BE2C (cell line): Measurements from ENCODE around the gene GLIS1.

Experiments
- DNase-seq: peaks from one replicate; pipeline ENCODE4 v3.0.0-alpha.2; 2020
- H3K27me3 ChIP-seq: fragments of 250-450 bp; sonication (Bioruptor Pico); 2 replicates; pipeline ENCODE4 v1.5.1; 2020; ENCODE audit warnings: mild to moderate bottlenecking
- H3K36me3 ChIP-seq: fragments of 250-450 bp; sonication (Bioruptor Pico); 2 replicates; pipeline ENCODE4 v1.5.1; 2020; ENCODE audit warnings: mild to moderate bottlenecking
- H3K4me1 ChIP-seq: fragments of 250-450 bp; sonication (Bioruptor Pico); 2 replicates; pipeline ENCODE4 v1.5.1; 2020
- H3K4me3 ChIP-seq: 2 replicates; pipeline ENCODE4 v1.5.1; 2011; ENCODE audit warnings: low read depth, low read length
- H3K9me3 ChIP-seq: fragments of 250-450 bp; sonication (Bioruptor Pico); 2 replicates; pipeline ENCODE4 v1.5.1; 2020
- TF ChIP-seq, protein P1 (sequence below): IDR thresholded peaks from 2 replicates; pipeline ENCODE4 v1.5.1; 2012; ENCODE audit warnings: mild to moderate bottlenecking, low read depth, low read length

The GLIS1 gene

DNA sequence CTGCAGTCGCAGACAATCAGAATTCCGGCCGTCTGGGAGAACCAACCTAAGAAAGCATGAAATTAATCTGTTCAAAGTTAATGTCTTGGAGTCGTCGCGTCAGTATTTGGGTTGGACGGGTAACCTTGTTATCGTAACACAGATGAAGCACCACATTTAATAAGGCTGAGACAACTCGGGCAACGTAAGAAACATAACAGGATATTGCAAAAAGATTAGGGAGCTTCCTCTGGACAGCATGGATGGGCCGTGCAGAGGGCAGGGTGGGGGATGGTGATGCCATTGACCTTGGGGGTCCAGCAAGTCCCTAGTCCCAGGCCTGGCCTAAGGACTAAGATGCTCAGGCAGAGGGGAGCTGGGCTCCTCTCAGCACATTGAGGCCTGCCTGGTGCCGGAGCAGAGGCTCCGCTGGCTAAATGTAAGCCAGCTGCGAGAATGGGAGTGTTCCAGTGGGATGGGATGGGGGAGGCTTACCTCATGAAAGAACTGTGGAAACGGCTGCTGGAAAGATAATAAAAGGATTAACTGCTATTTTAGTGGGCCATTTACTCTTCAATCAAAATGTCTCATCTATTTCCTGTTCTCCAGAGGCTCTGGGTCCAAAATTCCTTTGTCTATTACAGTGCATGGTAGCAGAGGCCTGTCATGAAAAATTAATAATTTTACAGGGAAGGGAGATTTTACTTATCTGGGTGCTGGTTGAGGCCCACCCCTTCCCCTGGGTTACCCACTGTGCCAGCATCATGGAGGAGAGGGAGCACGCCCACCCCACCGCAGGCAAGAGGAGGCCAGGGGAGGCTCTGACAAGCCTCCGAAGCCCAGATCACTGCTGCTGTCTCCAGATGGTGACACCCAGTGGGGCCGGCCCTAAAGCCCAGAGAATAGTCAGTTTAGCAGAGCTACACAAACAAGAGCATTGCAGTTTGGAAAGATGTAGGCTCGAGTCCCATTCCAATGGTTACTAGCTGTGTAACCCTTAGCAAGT lies 148.1 kb downstream of the GLIS1 start:
- Histone ChIP-seq H3K9me3 (no peaks in the 10 kb centered on the region), H3K27me3 (no peaks in the 10 kb centered on the region), H3K4me3 (no peak overlapping the region), H3K36me3 (no peaks in the 10 kb centered on the region), H3K4me1 (no peaks in the 10 kb centered on the region)
- DNase-seq: no peak
- TF ChIP-seq, protein P1, sequence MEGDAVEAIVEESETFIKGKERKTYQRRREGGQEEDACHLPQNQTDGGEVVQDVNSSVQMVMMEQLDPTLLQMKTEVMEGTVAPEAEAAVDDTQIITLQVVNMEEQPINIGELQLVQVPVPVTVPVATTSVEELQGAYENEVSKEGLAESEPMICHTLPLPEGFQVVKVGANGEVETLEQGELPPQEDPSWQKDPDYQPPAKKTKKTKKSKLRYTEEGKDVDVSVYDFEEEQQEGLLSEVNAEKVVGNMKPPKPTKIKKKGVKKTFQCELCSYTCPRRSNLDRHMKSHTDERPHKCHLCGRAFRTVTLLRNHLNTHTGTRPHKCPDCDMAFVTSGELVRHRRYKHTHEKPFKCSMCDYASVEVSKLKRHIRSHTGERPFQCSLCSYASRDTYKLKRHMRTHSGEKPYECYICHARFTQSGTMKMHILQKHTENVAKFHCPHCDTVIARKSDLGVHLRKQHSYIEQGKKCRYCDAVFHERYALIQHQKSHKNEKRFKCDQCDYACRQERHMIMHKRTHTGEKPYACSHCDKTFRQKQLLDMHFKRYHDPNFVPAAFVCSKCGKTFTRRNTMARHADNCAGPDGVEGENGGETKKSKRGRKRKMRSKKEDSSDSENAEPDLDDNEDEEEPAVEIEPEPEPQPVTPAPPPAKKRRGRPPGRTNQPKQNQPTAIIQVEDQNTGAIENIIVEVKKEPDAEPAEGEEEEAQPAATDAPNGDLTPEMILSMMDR: no peak

- H3K27me3 ChIP-seq: no peaks in the 10 kb centered on the region
- DNase-seq: no peak
- no peaks in the 10 kb centered on the region for H3K36me3 ChIP-seq
- TF ChIP-seq, protein P1: no peak
- H3K4me3 ChIP-seq: no peak overlapping the region
- no peaks in the 10 kb centered on the region for H3K9me3 ChIP-seq
- no peaks in the 10 kb centered on the region for H3K4me1 ChIP-seq
Measured at GRCh38 chr1:53590104-53590503, 148.9 kb downstream of the GLIS1 start.

DNA sequence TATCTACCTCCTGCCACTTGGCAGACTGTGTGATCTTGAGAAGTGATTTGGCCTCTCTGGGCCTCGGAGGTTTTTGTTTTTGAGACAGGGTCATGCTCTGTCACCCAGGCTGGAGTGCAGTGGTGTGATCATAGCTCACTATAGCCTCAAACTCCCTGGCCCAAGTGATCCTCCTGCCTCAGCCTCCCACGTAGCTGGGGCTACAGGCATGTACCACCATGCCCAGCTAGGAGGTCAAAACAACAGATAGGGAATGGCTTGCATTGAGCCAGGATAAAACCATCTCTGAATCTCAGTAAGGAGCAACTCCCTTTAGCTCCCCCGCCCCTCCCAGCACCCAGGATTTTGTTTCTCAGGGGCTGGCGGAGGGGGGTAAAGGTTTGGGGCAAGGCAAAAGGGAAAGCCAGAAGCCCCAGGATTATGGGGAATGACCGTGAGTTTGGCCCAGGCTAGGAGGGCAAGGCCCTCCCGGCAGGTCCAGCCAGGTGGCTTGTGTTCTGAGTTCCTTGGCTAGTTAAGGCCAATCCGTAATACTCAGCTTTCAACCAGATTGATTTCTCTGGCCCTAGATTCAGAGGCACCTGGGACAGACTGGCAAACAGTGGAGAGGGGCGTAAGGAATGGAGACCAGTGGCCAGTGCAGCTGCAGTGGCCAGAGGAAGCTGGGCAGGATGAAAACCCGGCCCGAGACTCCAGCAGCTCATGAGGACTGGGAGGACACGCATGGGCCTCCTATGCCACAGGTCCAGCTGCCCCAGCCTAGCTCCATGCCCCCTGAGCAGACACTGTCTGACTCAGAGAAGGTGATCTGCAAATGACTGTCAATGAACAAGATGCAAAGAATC lies 149.7 kb downstream of the GLIS1 start:
- TF ChIP-seq, protein P1: no peak
- Histone ChIP-seq H3K36me3 (no peaks in the 10 kb centered on the region), H3K9me3 (no peaks in the 10 kb centered on the region), H3K4me3 (no peak overlapping the region), H3K27me3 (no peaks in the 10 kb centered on the region), H3K4me1 (no peaks in the 10 kb centered on the region)
- no peak for DNase-seq

- H3K27me3 ChIP-seq: no peaks in the 10 kb centered on the region
- DNase-seq: no peak
- TF ChIP-seq, protein P1: no peak
- no peaks in the 10 kb centered on the region for H3K4me1 ChIP-seq
- no peaks in the 10 kb centered on the region for H3K9me3 ChIP-seq
- no peaks in the 10 kb centered on the region for H3K36me3 ChIP-seq
- no peak overlapping the region for H3K4me3 ChIP-seq
Measured at GRCh38 chr1:53588053-53588779, 150.7 kb downstream of the GLIS1 start.

DNA sequence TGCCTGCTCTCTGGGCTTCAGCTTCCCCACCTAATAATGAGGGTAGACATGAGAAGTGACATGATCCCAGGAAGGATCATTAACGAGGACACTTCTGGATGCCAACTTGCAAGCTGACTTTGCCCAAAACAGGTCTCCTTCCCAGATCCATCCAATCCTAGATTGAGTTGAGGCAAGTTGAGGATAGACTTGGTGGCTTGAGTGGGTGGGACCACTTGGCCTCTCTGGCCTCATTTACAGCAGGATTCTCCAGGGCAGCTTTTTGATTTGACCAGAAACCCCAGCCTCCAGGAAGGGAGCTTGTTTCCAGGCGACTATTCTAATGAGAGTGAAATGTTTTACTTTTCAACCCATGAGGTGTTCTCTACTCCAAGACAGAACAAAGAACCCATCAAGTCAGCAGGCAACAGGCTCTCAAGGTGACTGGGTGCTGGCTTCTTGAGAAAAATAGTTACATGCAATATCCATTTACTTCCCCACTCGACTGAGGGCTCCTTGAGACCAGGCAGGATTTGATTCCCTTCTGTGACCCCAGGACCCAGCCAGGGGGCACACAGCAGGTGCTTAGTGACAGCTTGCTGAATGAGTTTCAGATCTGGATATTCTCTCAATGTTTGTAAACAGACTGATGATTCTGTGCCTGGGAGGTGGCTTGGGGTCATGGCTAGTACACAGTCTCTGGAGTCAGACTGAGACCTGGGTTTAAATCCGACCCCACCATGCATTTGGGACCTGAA lies 151.5 kb downstream of the GLIS1 start:
- TF ChIP-seq, protein P1: no peak
- Histone ChIP-seq H3K27me3 (no peaks in the 10 kb centered on the region), H3K4me1 (no peaks in the 10 kb centered on the region), H3K36me3 (no peaks in the 10 kb centered on the region), H3K9me3 (no peaks in the 10 kb centered on the region), H3K4me3 (no peak overlapping the region)
- no peak for DNase-seq
